Panc1 (cell line): ENCODE measurements around the gene PELI2. TPM values are rescaled to one million over a fixed set of nuclear protein-coding genes. Genes with fewer than 3 reads are reported as not detected.
A peak's percentile ranks its signal among the peaks of the same experiment; 100 is the strongest.

ENCODE experiments used
- ATAC-seq: fragments of 200-7000 bp; cut with Tn5 transposase; 2 replicates; pipeline ENCODE4 v1.9.1; 2020; ENCODE audit warnings: mild to moderate bottlenecking, moderate library complexity
- BruUV-seq: library from RNA; stranded (reverse); fragments of 400-500 nt; replicated peaks from 2 replicates; lab custom pipeline; 2021; lab: Mats Ljungman, UMichigan
- CTCF ChIA-PET: fragments of 300-600 bp; sonication (Branson Sonifier 250); formaldehyde crosslinking; loops from one replicate; lab custom pipeline; 2022; ENCODE audit warnings: antibody characterized with exemption; lab: Charles Lee
- POLR2A ChIA-PET: fragments of 300-600 bp; sonication (Branson Sonifier 250); formaldehyde crosslinking; loops from one replicate; lab custom pipeline; 2022; ENCODE audit warnings: antibody characterized with exemption; lab: Charles Lee
- DNase-seq: peaks from one replicate; pipeline ENCODE4 v3.0.0-alpha.2; 2010; ENCODE audit warnings: low read depth, low spot score
- H3K27ac ChIP-seq: 2 replicates; pipeline ENCODE4 v1.5.1; 2011; ENCODE audit warnings: mild to moderate bottlenecking, low read length, inconsistent platforms
- H3K27me3 ChIP-seq: fragments of 200-500 bp; sonication (Bioruptor generic); 2 replicates; pipeline ENCODE4 v1.6.0; 2014; ENCODE audit warnings: low read length, inconsistent platforms; ENCODE audit not compliant: control insufficient read depth, insufficient read depth
- H3K36me3 ChIP-seq: fragments of 200-500 bp; sonication (Bioruptor generic); 2 replicates; pipeline ENCODE4 v1.5.1; 2014; ENCODE audit warnings: inconsistent platforms, mild to moderate bottlenecking, low read length, moderate library complexity; ENCODE audit not compliant: control insufficient read depth, insufficient read depth
- H3K4me1 ChIP-seq: 2 replicates; pipeline ENCODE4 v1.5.1; 2011; ENCODE audit warnings: inconsistent platforms, mild to moderate bottlenecking, low read length, moderate library complexity; ENCODE audit not compliant: control insufficient read depth, insufficient read depth
- H3K4me3 ChIP-seq, 2 experiments: 2 replicates each; pipeline ENCODE4 v1.5.1; 2011 to 2012; ENCODE audit warnings: low read depth in 2 of 2, low read length in 2 of 2, mild to moderate bottlenecking in 2 of 2, inconsistent platforms in 1 of 2, moderate library complexity in 1 of 2
- H3K9me3 ChIP-seq: fragments of 200-500 bp; sonication (Bioruptor generic); 2 replicates; pipeline ENCODE4 v1.5.1; 2014; ENCODE audit warnings: low read depth, mild to moderate bottlenecking, inconsistent platforms, low read length, moderate library complexity; ENCODE audit not compliant: control insufficient read depth, insufficient read depth
- CTCF ChIP-seq: fragments of 450-650 bp; IDR thresholded peaks from 2 replicates; pipeline ENCODE4 v1.5.1; 2017; ENCODE audit warnings: mild to moderate bottlenecking
- POLR2AphosphoS5 ChIP-seq: IDR thresholded peaks from 2 replicates; pipeline ENCODE4 v1.6.1; 2012; ENCODE audit warnings: mild to moderate bottlenecking, low read depth, low read length, moderate library complexity
- REST ChIP-seq, 2 experiments: IDR thresholded peaks; 2 replicates each; pipeline ENCODE4 v1.6.1; 2011 to 2012; ENCODE audit warnings: low read depth in 2 of 2, control low read depth in 1 of 2, low read length in 1 of 2, mild to moderate bottlenecking in 1 of 2, moderate library complexity in 1 of 2; ENCODE audit not compliant: insufficient read depth in 1 of 2
- SIN3A ChIP-seq: IDR thresholded peaks from 2 replicates; pipeline ENCODE4 v1.6.1; 2012; ENCODE audit warnings: low read depth, mild to moderate bottlenecking, low read length, moderate library complexity, borderline replicate concordance; ENCODE audit not compliant: insufficient read depth
- TCF7L2 ChIP-seq: IDR thresholded peaks from 2 replicates; pipeline ENCODE4 v1.6.1; 2011; ENCODE audit warnings: mild to moderate bottlenecking, low read depth, low read length, inconsistent platforms
- in situ Hi-C: cut with HindIII; loops from 2 replicates; pipeline ENCODE4 v1.10.0; 2016; ENCODE audit warnings: low sequenced_read_pairs, low pct_unique_long_range_greater_than_20kb
- intact Hi-C: fragments of 100-400 bp; cut with micrococcal nuclease; formaldehyde crosslinking; loops from one replicate; pipeline ENCODE4 v1.10.0; 2022; ENCODE audit not compliant: unreplicated experiment
- total RNA-seq: library from RNA; stranded (reverse); gene quantifications from one replicate; pipeline ENCODE4 v1.2.1, GENCODE V29; 2021; ENCODE audit not compliant: unreplicated experiment

The PELI2 gene
- total RNA-seq, 1 experiment from 2014 or later, result 0.28 TPM

- Histone ChIP-seq H3K4me1 (no peaks in the 10 kb centered on the region), H3K27ac (no peak overlapping the region), H3K27me3 (peaks cover 27% of the 10 kb centered on the region), H3K4me3 (peak overlapping the region; percentile 11 to 29; a peak in 3 of 4 replicates), H3K9me3 (no peaks in the 10 kb centered on the region), H3K36me3 (no peaks in the 10 kb centered on the region)
- TF ChIP-seq TCF7L2 (no peak), REST (IDR thresholded peaks at IDR 0.05; ENCODE audit: insufficient read depth in 1 of 2, low read depth in 2 of 2, low read length in 1 of 2) (no peak), POLR2AphosphoS5 (no peak), CTCF (no peak), SIN3A (no peak)
- ChIA-PET CTCF (no interaction called here), POLR2A (no interaction called here)
- in situ Hi-C loops (no loop called here), intact Hi-C loops (no loop called here)
- ATAC-seq (peak; percentile 64), DNase-seq (no peak)
- BruUV-seq, result no TSS peak
Measured at GRCh38 chr14:56119201-56119981, 1.2 kb downstream of the PELI2 start.

GRCh38 chr14:56120091-56120691 lies 2.0 kb downstream of the PELI2 start:
- H3K4me3 ChIP-seq, result no peak overlapping the region
- BruUV-seq, result no TSS peak

More at GRCh38 chr14:56120091-56120691, 2.0 kb downstream of the PELI2 start:
- in situ Hi-C loops (no loop called here), intact Hi-C loops (no loop called here)
- Histone ChIP-seq H3K36me3 (no peaks in the 10 kb centered on the region), H3K4me1 (no peaks in the 10 kb centered on the region), H3K27ac (no peak overlapping the region), H3K9me3 (no peaks in the 10 kb centered on the region), H3K27me3 (peaks cover 25% of the 10 kb centered on the region)
- no peak for TF ChIP-seq CTCF
- TF ChIP-seq POLR2AphosphoS5, result no peak
- no peak for TF ChIP-seq REST (IDR thresholded peaks at IDR 0.05; ENCODE audit: insufficient read depth in 1 of 2, low read depth in 2 of 2, low read length in 1 of 2)
- TF ChIP-seq TCF7L2, result no peak
- no peak for TF ChIP-seq SIN3A
- ATAC-seq (no peak), DNase-seq (no peak)
- POLR2A ChIA-PET, result no interaction called here
- CTCF ChIA-PET, result no interaction called here
